T-helper 2 cell (primary cell): Measurements from ENCODE around the gene IGLL5.
A peak's percentile ranks its signal among the peaks of the same experiment; 100 is the strongest.

Experiments used
- DNase-seq, 5 experiments: peaks; one replicate each; pipeline versions ENCODE4 v3.0.0 to v3.0.0-alpha.2; 2012 to 2022

Gene IGLL5

DNA sequence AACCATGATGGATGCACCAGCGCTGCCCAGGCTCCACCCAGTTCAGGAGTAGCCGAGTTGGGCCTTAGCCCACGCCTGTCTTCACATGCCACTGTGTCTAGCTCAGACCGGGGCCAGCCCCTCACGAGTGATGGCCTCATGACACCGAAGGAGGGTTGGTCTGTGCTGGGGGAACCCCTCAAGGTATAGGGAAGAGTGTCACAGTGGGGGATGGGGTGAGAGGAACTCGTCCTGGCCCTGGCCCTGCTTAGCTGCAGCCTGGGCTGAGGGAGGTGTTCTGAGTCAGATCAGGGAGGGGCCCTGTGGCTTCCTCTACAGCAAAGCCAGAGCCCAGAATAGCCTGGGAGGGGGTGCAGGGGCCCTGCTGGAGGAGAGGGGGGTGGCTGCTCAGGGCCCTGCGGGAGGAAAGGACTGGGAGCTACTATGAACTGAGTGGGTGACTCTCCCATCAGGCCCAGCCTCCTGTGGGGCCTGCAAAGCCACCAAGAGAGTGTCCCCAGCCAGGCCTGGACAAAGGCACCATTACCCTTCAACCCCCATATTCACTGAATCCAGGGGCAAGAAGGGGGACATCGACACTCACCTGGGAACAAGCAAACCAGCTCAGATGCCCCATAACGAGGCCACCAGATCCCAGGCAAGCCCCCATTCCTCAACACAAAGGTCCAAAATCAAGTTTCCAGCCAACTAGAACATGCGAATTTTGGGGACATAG lies 41.2 kb downstream of the IGLL5 start:
- DNase-seq: peak in 2 of 5 experiments; percentile 17 to 73

- DNase-seq: no peak
Observed at GRCh38 chr22:22929381-22930221, 42.0 kb downstream of the IGLL5 start.

DNA sequence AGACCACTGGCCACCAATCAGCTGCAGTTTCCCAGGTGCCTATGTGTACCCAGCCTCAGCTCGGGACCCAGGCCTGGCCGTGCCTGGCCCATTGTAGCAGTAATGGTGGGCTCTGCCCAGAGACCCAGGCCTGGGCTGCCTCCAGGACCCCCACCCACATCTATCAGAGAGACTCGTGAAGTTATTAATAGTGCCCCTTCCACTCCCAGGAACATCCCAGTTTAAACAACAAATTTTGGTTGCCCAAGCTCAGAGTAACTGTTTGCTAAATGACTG lies 42.5 kb downstream of the IGLL5 start:
- no peak for DNase-seq

GRCh38 chr22:22930571-22931556 lies 43.2 kb downstream of the IGLL5 start:
- DNase-seq: no peak

GRCh38 chr22:22931557-22932270 lies 44.1 kb downstream of the IGLL5 start:
- no peak for DNase-seq

DNA sequence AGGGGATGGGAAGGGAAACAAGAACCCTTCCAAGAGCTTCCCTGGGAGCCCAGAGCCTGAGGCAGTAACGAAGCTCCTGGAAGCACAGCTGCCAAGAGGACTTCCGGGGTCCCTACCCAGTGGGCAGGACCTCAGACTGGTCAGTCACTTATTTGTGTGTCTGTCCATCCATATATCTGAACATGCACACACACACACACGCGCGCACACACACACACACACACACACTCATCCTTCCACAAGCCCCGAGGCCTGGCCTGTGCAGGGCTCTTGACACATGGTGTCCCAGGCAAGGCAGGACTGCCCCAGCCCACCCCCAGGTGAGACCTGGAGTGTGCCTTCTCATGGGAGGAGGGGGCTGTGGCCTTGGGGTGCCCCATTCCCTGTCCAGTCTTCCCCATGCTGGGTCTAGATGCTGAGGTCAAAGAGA lies 44.9 kb downstream of the IGLL5 start:
- no peak for DNase-seq

DNA sequence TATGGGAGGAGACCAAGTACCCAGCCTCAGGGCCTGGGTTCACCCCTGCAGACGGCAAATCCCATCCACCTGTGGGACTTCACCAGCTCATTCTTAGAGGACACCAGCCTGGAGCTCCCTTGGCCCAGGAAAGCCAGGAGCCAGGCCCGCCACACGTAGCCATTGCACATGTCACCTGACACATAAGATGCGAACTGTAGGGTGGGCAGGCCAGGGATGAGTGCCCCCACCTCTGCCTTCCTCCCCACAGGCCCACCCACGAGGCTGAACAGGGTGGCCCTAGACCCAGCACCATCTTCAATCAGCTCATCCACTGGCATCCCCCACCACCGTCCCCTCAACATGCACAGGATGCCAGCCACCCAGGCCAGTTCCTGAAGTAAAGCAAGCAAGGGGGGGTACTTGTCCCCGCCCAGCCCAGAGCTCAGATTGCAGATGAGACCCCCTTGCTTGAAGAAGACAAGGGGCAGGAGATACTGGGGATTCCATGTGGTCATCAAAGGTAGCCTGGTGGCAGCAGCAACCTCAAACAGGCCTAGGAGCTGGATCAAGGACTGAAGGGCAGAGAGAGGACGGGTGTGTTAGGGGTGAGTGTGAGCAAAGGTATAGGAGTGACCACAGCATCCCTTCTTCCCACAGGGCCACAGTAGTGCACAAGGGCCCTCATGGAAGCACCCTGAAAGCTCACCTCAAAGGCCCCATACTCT lies 45.6 kb downstream of the IGLL5 start:
- no peak for DNase-seq

GRCh38 chr22:22933807-22934542 lies 46.4 kb downstream of the IGLL5 start:
- no peak for DNase-seq

DNA sequence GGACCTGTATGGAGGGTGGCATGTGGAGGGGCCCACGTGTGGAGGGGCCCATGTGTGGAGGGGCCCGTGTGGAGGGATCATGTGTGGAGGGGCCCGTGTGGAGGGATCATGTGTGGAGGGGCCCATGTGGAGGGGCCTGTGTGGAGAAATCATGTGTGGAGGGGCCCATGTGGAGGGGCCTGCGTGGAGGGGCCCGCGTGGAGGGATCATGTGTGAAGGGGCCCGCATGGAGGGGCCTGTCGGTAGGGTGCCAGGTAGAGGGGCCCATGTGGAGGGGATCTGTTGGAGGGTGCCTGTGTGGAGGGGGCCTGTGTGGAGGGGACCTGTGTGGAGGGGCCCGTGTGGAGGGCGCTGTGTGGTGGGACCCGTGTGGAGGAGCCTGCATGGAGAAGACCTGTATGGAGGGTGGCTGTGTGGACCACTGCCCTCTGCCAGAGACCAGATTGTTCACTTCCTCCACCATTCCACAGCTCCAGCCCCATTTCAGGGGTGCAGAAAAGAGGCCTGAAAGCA lies 47.0 kb downstream of the IGLL5 start:
- DNase-seq: no peak

DNA sequence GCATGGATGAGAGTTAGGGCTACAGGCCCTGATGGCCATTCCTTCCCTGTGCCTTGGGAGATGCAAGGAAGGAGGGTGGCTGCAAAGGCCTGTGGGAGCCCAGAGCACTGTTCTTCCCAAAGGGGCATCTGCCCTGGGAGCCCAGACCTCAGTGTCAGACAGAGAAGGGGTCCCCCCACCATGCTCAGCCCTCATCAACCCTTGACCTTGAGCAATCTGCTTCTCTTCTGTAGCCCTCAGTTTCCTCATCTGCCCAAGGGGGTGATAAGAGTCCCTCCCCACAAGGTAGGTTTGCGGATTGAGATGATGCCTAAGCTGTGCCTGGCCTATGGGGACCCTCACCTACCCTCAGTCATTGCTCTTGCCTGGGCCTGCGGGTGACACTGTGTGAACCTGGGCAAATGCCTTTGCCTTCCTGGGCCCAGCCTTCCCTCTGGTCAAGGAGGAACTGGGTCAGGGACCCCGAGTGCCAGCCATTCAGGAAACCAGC lies 47.5 kb downstream of the IGLL5 start:
- no peak for DNase-seq

- DNase-seq: no peak
Observed at GRCh38 chr22:22935546-22936157, 48.0 kb downstream of the IGLL5 start.

- no peak for DNase-seq
Observed at GRCh38 chr22:22936180-22936914, 48.7 kb downstream of the IGLL5 start.

DNA sequence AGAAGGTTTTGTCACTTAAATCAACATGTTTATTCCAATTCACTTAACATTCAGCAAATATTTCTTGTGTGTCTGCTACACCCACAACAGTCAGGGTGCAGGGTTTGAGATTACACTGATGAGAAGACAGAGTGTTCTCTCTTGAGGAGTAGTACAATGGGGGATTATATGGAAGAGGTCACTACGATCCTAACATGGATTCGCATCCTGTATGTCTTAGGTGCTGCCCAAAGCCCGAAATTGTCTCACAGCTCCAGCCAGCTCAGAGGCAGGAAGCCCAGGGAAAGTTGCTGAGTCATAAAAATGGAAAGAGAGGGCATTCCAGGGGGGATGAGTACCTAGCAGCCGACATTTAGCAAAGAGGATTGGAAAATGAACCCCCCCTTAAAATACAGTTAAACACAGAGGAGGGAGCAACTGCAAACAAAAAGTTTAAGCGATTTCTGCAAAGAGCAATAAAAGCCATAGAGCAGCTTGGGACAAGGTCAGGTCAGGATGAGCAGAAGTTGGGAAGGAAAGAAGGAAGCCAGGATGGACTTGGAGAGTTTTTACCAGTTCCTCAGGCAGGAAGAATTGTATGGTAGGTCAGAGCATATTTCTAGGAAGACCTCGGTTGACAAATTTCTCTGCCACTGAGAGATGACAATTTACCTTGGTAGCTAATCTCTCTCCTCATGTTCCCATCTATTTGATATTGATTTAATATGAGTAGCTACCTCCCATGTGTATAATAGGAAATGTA lies 49.5 kb downstream of the IGLL5 start:
- no peak for DNase-seq

- DNase-seq: no peak
Observed at GRCh38 chr22:22937894-22938480, 50.4 kb downstream of the IGLL5 start.

DNA sequence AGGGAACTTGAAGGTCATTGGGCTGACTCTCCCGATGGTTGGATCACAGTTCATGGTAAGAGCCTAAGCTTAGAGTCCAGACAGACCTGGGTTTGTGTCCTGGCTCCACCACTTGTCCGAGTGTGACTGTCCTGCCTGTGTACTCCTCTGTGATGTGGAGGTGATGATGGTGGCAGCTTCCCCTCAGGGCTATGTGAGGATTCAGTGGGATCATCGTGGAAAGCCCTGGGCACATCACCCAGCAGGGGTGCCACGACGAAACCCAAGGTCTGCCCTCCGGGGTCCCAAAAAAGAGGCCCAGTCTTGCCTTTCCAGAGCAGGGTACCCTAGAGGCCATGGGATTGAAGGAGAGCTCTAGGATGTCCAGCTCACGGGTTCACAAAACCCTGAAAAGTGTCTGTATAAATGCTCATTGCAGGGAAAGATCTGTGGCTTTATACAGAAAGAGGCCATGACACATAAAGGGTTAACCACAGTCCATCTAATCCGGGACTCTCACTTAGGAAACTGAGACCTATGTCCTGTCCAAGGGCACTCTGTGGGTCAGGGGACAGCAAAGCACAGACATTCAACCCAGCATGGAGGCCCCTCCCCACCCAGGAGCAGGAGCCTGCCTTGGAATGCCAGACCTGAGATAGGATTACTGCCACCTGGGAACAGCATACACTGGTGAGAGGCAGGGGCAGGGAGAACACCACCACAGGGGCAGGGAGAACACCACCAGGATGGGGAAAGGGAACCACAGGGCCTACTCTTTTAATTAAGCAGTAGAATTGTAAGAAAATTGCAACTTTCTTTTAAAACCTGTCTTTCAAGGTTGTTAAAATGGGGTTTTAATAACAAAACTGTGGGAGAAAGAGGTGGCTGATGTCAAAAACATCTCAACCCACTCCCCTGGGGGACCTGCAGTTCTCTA lies 51.3 kb downstream of the IGLL5 start:
- no peak for DNase-seq

DNA sequence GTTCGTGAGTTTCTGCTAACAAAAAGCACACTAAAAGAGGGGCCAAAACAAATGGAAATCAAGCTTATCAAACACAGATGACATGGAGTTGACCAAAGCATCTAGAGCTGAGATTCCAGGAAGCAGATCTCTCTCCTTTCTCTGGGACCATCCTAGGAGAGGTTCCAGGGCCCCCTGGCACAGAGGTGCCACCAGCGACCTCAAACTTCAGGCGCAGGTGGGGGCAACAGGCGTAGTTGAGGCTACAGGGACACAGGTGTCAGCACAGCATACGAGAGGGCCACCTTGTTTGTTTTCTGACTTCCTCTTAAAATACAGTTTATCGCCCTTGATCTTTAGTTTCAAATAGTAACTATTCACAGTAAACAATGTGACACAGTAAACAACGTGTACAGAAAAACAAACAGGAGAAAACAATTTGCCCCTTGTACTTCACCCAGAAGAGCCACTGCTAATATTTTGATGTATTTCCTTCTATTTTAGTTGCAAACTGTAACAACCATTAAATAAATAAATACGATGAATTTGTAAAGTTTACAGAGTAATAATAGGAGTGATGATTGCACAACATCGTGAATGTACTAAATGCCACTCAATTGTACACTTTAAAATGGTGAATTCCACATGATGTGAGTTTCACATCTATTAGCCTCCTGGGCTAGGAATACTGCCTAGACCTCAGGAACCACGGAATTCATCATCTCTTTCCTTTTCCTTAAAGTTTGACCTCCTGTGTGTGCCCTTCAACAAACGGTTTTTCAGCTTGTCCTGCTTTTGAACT lies 52.2 kb downstream of the IGLL5 start:
- DNase-seq: no peak
